Sciatic nerve (tissue), 2 donors: Measurements from ENCODE around the gene RASSF6. TPM values are rescaled to one million over a fixed set of nuclear protein-coding genes. Genes with fewer than 3 reads are reported as not detected.
"Not testable (repeated sequence)": the region's sequence is repeated elsewhere in the genome, so short reads cannot be mapped to it uniquely, and the experiment has no call there.

Experiments used
- ATAC-seq: fragments of 200-7000 bp; cut with Tn5 transposase; one replicate; pipeline ENCODE4 v1.9.1; 2020; ENCODE audit warnings: mild to moderate bottlenecking, moderate library complexity
- DNase-seq: peaks from one replicate; pipeline ENCODE4 v3.0.0-alpha.2; 2020; ENCODE audit warnings: low spot score
- intact Hi-C: fragments of 100-400 bp; cut with DNase I; formaldehyde crosslinking; loops from one replicate; pipeline ENCODE4 v1.14.2; 2022
- total RNA-seq: library from RNA; stranded (reverse); fragmentation: NEBNext Ultra II Directional; extraction: Animal tissue kit (Norgen Biotek cat#: 25700); gene quantifications from one replicate; pipeline ENCODE4 v1.2.1, GENCODE V29; 2021
- donor health status: DM: no; HTN: no; CAD: no.
- donor health status: DM: no; HTN: no; CAD: no.

RASSF6 gene
- not detected for total RNA-seq

GRCh38 chr4:73620115-73620792 is at the start of gene RASSF6:
RASSF6 (minus strand) TSS chr4:73620436; CDS start chr4:73611795, 8,641 bp downstream.
- intact Hi-C loops, result no loop called here
- DNase-seq, result no peak
- no peak for ATAC-seq

- intact Hi-C loops, result no loop called here
- no peak for ATAC-seq
- no peak for DNase-seq
Observed at GRCh38 chr4:73669410-73670183, 49.4 kb upstream of the RASSF6 start.

GRCh38 chr4:73668782-73669201 is 48.6 kb upstream of the RASSF6 start:
- DNase-seq (no peak), ATAC-seq (no peak)
- intact Hi-C loops, result no loop called here

DNA sequence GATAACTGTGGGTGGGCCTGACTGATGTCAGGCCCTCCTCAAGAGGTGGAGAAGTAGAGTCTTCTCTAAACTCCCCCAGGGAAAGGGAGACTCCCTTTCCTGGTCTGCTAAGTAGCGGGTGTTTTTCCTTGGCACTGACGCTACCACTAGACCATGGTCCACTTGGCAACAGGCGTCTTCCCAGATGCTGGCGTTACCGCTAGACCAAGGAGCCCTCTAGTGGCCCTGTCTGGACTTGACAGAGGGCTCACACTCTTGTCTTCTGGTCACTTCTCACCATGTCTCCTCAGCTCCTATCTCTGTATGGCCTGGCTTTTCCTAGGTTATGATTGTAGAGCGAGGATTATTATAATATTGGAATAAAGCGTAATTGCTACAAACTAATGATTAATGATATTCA is 45.7 kb upstream of the RASSF6 start:
- ATAC-seq, DNase-seq, intact Hi-C loops: not testable (repeated sequence)

DNA sequence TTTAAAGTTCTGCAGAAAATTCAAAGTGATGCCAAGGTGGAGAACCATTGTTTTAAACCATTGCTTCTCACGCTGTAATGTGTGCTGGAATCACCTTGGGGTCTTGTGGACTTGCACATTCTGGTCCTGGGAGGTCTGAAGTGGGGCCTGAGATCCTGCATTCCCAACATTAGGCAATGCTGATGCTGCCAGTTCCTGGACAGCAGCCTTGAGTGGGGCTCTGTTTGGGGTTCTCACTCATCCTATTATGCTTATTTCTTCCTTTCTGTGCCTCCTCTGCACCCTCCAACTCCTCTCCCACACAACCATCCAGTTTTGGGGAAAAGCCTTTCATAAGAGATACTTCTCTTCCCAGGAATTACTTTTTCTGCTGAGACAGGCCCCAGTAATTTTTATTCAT is 44.2 kb upstream of the RASSF6 start:
- intact Hi-C loops, result no loop called here
- DNase-seq, result no peak

DNA sequence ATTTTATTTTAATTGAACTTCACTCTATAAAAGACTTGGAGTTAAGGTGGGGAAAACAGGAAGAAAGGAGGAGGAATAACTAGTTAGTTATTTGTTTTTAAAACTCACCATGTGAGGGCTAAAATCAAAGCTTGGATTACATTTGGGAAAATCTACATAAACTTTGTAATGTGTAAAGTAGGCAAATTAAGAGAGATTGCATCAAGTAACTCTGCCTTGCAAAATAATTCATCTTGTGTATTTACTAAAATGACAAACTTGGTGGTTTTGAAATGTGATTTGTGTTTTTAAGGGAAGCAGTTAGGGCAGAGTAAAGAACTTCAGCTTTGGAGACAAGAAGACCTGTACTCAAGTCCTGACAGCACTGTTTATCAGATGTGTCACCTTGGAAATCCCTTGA is 43.3 kb upstream of the RASSF6 start:
- DNase-seq (no peak), ATAC-seq (no peak)
- intact Hi-C loops, result no loop called here

More for the DNA sequence above, 44.2 kb upstream of the RASSF6 start:
- ATAC-seq, result no peak

GRCh38 chr4:73662709-73663546 is 42.7 kb upstream of the RASSF6 start:
- peak; percentile 81 for ATAC-seq
- intact Hi-C loops, result no loop called here
- DNase-seq, result no peak

GRCh38 chr4:73661646-73662119 is 41.4 kb upstream of the RASSF6 start:
- ATAC-seq (no peak), DNase-seq (no peak)
- intact Hi-C loops, result no loop called here

DNA sequence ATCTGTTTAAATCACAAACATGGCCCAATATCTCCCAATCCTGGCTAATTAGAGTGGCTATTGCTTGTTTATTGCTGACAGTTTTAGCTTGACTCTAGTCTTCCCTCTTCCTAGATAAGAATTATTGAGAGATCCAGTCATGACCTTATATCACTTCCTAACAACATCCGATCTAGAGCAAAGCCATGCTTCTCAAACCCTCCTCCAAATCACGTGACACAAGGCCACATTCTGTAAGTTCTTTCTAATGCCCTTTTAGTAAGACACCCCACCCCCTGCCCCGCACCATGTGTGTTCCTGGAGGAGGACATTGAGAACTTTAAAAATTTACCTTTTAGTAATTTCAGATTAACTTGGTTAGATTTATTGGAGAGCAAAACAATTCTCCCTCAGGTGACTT is 40.6 kb upstream of the RASSF6 start:
- intact Hi-C loops, result no loop called here
- DNase-seq, result no peak
- ATAC-seq, result no peak

GRCh38 chr4:73653695-73654106 is 33.5 kb upstream of the RASSF6 start:
- ATAC-seq (peak; percentile 90), DNase-seq (no peak)
- intact Hi-C loops, result no loop called here

DNA sequence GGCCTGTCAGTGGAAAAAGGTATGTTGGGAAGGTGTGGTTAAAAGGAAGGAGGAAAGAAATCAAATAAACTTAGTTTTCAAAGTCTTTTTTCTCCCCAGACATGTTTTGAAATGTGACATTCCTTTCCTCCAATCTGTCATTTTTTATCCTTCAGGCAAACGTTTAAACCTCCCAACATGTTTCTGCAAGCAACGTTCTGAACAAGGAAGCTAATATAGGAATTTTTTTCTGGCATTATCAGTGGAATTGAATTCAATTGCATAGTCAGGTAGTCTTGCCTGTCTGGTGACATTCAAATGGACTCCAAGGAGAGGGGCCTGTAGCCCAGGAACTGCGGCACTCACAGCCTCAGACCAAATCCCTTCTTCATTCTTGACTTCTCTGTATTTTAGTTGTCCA is 30.0 kb upstream of the RASSF6 start:
- ATAC-seq (no peak), DNase-seq (no peak)
- intact Hi-C loops, result no loop called here

GRCh38 chr4:73648478-73648877 is 28.2 kb upstream of the RASSF6 start:
- ATAC-seq (no peak), DNase-seq (no peak)
- intact Hi-C loops, result no loop called here

- intact Hi-C loops, result no loop called here
- no peak for ATAC-seq
- DNase-seq, result no peak
Observed at GRCh38 chr4:73646117-73646516, 25.9 kb upstream of the RASSF6 start.

GRCh38 chr4:73631565-73632226 is 11.5 kb upstream of the RASSF6 start:
- intact Hi-C loops, result no loop called here
- ATAC-seq (no peak), DNase-seq (no peak)

DNA sequence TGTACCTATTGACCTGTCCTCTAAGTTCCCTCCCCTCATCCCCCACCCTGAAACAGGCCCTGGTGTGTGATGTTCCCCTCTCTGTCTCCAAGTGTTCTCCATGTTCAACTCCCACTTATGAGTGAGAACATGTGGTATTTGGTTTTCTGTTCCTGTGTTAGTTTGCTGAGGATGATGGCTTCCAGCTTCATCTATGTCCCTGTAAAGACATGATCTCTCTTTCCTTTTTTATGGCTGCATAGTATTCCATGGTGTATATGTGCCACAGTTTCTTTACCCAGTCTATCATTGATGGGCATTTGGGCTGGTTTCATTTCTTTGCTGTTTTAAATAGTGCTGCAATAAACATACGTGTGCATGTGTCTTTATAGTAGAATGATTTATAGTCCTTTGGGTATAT is 8.6 kb upstream of the RASSF6 start:
- ATAC-seq, intact Hi-C loops: not testable (repeated sequence)

DNA sequence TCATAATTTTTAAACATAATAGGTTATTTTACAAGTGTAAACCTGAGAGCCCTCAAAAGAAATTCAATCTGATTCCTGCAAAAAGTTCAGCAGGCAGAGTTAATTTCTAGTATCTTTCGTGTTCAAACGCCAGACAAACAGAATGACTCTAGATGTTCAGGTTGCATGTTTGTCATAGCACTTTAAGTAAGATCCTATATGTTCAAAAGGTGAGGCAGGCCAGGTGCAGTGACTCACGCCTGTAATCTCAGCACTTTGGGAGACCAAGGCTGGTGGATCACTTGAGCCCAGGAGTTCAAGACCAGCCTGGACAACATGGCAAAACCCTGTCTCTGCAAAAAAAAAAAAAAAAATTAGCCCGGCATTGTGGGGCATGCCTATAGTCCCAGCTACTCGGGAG is 1.1 kb upstream of the RASSF6 start:
- no peak for ATAC-seq
- intact Hi-C loops, result no loop called here

More for the DNA sequence above, 8.6 kb upstream of the RASSF6 start:
- DNase-seq, result not testable (repeated sequence)

GRCh38 chr4:73619346-73619745 is 890 bp downstream of the RASSF6 start:
- intact Hi-C loops, result no loop called here

More for the DNA sequence above, 1.1 kb upstream of the RASSF6 start:
- DNase-seq, result no peak

DNA sequence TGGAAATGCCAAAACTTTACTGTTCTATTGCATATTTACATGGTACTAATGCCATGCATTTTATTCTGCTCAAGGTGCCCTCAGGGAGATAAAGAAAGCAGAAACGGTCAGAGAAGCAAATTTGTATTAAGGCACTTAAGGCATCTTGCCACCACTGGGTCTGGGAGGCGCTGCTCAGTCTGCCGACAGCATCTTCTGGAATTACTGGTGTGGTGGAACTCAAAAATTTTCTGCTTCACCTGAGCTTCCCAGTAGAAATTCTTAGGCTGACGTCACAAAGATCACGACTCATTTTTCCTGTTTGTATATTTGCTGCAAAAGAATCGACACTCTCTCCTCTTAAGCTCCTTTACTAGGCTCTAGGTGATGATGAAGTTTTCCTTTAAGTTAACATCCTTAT is 3.0 kb downstream of the RASSF6 start:
- ATAC-seq (no peak), DNase-seq (no peak)
- intact Hi-C loops, result no loop called here

More at GRCh38 chr4:73619346-73619745, 890 bp downstream of the RASSF6 start:
- no peak for ATAC-seq
- no peak for DNase-seq

DNA sequence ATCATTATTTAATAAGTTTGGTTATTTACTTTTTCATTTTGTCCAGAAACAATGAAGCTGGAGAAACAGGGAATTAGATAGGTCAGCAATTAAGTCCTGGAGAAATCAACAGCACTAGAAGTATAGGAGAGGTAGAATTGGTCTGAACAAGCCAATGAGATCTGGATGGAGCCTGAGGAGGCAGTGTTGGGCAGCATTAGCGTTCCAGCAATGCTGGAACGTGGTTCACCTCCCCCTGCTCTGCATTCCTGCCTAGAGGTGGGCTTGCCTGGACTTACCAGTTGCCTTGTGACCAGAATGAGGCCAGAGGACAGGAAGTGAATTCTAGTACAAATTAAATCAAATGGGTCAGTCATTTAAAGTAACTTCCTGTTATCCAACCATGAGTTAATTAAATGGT is 4.6 kb downstream of the RASSF6 start:
- ATAC-seq (no peak), DNase-seq (no peak)
- intact Hi-C loops, result no loop called here
